Astrocyte (in vitro differentiated cells and primary cell): ENCODE results near the gene PCDHB9.

Experiments
- CTCF ChIP-seq: IDR thresholded peaks from 2 replicates; pipeline ENCODE4 v1.5.1; 2011; ENCODE audit warnings: low read depth, mild to moderate bottlenecking, inconsistent platforms, low read length, moderate library complexity; ENCODE audit not compliant: insufficient read depth
- EZH2 ChIP-seq: IDR thresholded peaks from 2 replicates; pipeline ENCODE4 v1.6.1; 2012; ENCODE audit warnings: mild to moderate bottlenecking, low read length, inconsistent platforms; ENCODE audit not compliant: insufficient read depth

GRCh38 chr5:141186897-141187512 is at the start of gene PCDHB9:
- TF ChIP-seq CTCF, result peak; percentile 9
- no peak for TF ChIP-seq EZH2
